ENCODE data around the gene TP53BP2. TPM values are rescaled to one million over a fixed set of nuclear protein-coding genes. Genes with fewer than 3 reads are reported as not detected.

The TP53BP2 gene
- total and polyA plus RNA-seq, 4 donors = 3.9 to 26.8 (median 13.0) TPM

- no peaks in the 10 kb centered on the region for H3K4me1 ChIP-seq (ENCODE audit: control insufficient read depth in 4 of 4, insufficient read depth in 4 of 4, low read length in 3 of 4)
- H3K27me3 ChIP-seq (ENCODE audit: control insufficient read depth in 4 of 4, insufficient read depth in 4 of 4, low read length in 3 of 4) = no peaks in the 10 kb centered on the region
- WGBS = 96% methylated on average over 4 of the region's 4 CpGs
- no peak overlapping the region for H3K27ac ChIP-seq (ENCODE audit: low read depth in 1 of 2, low read length in 2 of 2)
- TF ChIP-seq RXRA (IDR thresholded peaks at IDR 0.05) (no peak), FOXA1 (IDR thresholded peaks at IDR 0.05) (no peak), HNF4G (IDR thresholded peaks at IDR 0.05) (no peak), ATF3 (IDR thresholded peaks at IDR 0.05) (no peak), MAX (IDR thresholded peaks at IDR 0.05) (no peak), HNF4A (conservative IDR thresholded peaks at IDR 0.05) (no peak), CTCF (IDR thresholded peaks at IDR 0.05; ENCODE audit: low read depth, low read length, missing input control) (no peak), GABPA (IDR thresholded peaks at IDR 0.05 in 1 of 2, conservative IDR thresholded peaks at IDR 0.05 in 1 of 2) (no peak), RAD21 (IDR thresholded peaks at IDR 0.05) (no peak), TAF1 (conservative IDR thresholded peaks at IDR 0.05) (no peak), YY1 (IDR thresholded peaks at IDR 0.05) (no peak), EGR1 (IDR thresholded peaks at IDR 0.05; ENCODE audit: low read depth in 2 of 2) (no peak), ZBTB33 (IDR thresholded peaks at IDR 0.05) (no peak), REST (IDR thresholded peaks at IDR 0.05) (no peak), NR2F2 (IDR thresholded peaks at IDR 0.05) (no peak), SP1 (IDR thresholded peaks at IDR 0.05) (no peak), FOXA2 (IDR thresholded peaks at IDR 0.05) (no peak), JUND (IDR thresholded peaks at IDR 0.05) (no peak)
- H3K4me3 ChIP-seq (ENCODE audit: low read depth in 1 of 3, low read length in 3 of 3) = no peak overlapping the region
- no peak for DNase-seq (ENCODE audit: low spot score)
- H3K9ac ChIP-seq (ENCODE audit: low read depth in 1 of 2, low read length in 2 of 2) = no peak overlapping the region
- no peaks in the 10 kb centered on the region for H3K9me3 ChIP-seq (ENCODE audit: control insufficient read depth in 4 of 4, low read length in 3 of 4)
- H3K36me3 ChIP-seq (ENCODE audit: control insufficient read depth in 4 of 4, insufficient read depth in 3 of 4, low read depth in 1 of 4, low read length in 3 of 4) = peaks cover 6 to 43% (median 36%) of the 10 kb centered on the region in 4 donors
Measured at GRCh38 chr1:223784541-223784940, 61.2 kb downstream of the TP53BP2 start.

Data from liver (tissue), 9 donors.